DMS79 (cell line): ENCODE data around the gene GALNT10.

Experiments used
- DNase-seq: peaks from one replicate; lab custom pipeline; 2025; lab: John Stamatoyannopoulos, UW

GALNT10 gene

DNA sequence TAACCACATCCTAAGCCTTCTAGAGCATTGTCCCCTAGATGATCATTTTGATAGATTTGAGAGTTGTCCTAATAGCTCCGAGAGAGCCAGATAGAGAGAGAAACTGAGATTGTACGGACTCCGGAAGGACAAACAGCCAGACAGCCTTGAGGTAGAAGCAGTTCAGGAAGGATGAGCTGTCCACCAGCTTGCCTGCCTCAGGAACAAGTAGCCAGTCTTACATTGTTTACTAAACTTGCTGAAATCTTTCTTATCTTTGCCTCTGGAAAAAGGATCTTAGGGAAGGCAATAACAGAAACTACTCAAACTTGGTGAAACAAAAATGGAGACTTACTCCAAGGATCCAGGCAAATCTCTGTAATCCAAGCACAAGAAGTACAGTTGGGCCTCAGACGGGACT is 216.3 kb downstream of the GALNT10 start:
- no peak for DNase-seq

DNA sequence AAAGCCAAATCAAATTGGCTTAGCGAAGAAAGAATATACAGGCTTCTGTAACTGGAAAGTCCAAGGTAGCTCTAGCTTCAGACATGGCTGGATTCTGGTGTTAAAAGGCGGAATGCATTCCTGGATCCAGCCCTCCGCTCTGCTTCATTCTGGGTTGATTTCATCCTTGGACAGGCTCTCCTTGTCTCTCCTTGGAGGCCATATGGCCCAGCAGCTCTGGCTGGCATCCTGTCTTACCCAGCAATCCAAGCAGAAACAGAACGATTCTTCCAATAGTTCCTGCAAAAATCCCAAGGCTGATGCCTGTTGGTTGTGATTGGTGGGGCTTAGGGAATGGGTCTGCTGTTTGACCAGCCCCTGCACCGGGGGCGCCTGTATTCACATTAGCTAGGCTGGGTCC is 218.3 kb downstream of the GALNT10 start:
- DNase-seq, result no peak

DNA sequence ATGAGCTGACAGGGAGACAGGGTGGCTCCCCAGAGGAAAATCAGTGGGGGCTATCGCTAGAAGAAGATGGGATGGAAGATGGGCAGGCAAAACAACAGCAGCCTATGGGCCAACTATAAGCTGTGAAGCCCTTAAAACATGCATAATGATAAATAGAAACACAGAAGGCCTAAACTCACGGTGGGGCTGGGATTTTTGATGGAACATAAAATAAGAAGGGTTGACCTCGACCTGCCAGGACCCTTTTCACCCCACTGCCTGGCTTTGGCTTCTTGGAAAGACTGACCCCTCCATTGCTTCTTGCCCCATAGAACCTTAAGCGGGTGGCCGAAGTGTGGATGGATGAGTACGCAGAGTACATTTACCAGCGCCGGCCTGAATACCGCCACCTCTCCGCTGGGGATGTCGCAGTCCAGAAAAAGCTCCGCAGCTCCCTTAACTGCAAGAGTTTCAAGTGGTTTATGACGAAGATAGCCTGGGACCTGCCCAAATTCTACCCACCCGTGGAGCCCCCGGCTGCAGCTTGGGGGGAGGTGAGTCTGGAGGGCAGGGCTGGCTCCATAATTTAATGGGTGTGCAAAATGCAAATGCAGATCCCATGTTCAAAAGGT is 218.8 kb downstream of the GALNT10 start:
- no peak for DNase-seq

DNA sequence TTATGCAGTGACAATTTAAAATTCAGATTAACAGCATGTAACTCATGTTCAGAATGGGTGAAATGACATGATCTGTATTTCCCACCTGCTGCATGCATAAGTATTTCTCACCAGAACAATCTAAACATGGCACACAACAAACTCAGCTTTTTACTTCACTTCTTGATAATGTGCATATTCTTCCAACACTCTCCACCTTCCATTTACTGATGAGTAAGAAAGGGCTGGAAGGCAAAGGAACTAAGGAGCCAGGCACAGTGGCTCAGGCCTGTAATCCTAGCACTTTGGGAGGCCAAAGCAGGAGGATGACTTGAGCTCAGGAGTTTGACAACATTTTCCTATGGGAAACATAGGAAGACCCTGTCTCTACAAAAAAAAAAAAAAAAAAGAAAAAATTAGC is 219.5 kb downstream of the GALNT10 start:
- DNase-seq, result no peak

DNA sequence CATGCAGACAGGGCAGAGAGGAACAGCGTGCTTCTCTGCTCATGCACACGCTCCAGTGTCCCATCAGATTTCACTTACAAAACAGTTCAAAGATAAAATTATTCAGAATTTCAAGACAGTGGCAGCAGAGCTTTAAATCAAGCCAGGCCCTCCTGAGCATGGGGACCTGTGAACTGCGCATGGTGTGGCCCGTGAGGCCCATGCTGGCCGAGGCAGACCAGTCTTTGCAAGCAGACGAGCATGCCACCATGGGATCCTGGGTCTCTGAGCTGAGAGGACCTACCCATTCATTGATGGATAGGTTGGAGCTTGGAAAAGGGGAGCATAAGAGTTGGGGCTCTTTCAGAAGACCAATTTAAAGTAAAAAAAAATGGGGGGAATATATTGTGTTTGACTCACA is 220.3 kb downstream of the GALNT10 start:
- no peak for DNase-seq

DNA sequence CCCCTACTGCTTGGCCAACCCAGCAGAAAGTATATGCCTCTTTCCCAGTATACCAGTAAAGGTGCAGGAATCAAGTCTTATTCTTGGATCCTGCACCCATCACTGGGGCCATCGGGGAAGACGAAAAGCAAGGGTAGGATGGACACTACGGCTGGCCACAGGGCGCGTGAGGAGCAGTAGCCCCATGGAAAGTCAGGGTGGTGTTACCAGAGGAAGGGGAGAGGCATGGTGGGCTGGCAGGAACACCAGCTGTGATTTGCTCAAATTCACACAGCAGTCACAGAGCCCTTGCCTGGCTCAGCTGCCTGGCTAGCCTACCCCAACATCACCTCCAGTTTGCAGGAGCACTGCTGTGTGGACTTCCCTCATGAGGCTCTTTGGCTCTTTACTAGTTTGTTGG is 220.8 kb downstream of the GALNT10 start:
- no peak for DNase-seq

DNA sequence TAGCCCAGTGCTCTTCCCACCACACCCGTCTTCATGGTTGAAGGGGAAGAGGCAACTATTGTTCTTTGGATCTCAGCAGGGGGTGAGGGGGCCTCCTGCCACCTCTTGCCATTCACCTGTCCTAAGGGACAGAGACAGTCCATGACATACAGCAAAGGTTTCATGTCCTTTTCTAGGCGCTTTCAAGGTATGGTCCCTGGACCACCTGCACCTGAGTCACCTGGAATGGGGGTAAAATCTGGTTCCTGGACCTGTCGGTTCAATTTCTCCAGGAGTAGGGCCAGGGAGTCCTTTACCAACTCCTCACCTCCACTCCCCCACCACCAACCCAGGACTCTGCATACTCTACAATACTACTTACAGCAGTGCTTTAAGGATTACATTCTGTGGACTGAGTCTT is 221.8 kb downstream of the GALNT10 start:
- DNase-seq, result no peak

DNA sequence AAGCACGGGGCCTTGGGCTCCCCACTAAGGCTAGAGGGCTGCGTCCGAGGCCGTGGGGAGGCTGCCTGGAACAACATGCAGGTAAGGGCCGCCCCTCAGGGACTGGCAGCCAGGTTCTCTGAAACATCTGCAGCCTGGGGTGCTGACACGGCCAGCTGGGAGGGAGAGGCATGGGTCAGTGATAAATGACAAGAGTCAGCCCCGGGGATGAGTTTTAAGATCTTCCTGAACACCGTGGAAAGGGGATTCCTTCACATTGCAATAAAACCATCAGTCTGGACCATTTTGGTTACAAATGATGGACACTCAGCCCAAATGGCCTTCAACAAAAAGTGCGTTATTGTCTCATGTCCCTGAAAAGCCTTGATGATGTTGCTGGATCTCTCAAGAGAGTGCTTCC is 222.4 kb downstream of the GALNT10 start:
- DNase-seq, result no peak

DNA sequence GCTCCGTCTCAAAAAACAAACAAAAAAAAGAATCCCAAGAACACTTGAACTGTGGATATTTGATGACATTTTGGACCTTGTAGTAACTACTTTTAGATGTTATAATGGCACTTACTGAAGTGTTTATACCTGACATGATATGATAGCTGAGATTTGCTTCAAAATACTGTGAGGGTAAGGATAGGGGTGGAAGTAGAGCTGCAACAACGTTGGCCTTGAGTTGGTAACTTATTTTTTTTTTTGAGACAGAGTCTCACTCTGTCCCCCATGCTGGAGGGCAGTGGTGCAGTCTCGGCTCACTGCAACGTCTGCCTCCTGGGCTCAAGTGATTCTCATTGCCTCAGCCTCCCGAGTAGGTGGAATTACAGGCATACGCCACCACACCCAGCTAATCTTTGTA is 224.6 kb downstream of the GALNT10 start:
- DNase-seq, result no peak

DNA sequence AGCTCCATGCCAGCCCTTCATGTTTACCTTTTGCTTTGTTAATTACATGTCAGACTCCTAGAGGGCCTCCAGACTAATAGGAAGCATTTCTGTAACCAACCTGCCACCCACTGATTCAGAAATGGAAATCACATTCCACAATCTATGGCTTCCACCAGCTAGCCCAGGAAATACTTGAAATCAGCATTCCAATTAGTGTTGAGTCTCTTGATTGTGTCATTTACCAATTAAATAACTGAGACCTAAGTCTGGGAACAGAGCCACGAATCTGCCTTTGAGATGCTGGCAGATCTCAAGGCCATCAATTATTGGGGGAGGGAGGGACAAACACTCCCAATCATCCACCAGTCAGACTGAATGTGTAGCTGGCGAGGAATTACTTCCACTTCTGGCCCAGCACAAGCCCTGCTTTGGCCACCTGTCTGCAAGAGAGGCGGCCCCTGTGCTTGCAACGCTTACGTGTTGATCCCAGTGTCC is 227.8 kb downstream of the GALNT10 start:
- DNase-seq, result no peak

DNA sequence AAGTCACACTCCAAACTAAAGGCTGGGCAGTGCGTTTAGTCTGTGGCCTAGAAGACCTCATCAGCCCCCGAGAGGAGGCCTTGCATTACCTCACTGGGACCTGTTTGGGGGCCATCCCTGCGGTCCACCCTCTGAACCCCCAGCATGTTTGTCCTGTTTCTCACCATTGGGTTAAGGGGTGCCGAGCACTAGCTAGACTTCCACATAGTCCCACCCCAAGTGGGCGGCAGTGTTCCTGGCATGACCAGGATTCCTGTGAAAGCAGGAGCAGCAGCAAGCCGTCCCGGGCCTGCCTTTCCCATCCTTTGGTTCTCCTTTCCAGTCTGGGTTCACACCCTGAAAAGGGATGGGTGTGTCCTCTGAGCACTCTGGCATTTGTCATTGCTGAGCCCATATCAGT is 228.7 kb downstream of the GALNT10 start:
- DNase-seq, result no peak

DNA sequence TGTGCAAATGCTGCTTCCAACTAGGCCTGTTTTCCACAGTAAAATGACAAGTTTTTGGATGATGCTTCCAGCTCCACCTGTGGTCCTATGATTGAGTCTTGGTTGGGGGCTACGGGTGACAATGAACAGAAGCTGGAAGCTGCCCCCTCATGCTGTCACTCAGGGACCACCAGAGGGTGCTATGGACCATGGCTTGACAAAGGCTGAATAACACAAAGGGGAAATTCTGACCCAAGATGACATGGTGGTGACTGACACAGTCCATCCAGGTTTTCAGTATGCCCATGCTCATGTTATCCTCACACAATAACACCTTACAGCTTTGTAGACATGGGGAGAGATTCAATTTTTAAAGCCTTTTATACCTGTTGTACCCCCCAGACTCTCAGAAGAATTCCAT is 231.3 kb downstream of the GALNT10 start:
- DNase-seq, result no peak

DNA sequence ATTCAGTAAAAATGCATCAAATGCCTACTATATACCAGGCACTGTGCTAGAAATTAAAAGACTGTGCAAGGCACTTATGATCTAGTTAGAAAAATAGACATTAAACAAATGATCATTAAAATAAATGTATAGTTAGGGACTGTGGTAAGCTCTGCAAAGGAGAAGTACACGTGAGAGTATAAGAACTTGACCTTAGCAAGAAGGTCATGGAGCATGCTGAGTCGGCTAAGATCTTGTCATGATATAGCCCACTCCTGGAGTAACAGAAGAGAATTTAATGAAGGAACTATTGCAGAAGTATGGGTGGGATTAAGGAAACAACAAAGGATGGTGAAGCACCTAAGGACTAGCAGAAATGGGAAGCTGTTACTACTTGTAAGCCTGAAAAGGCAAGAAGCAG is 231.8 kb downstream of the GALNT10 start:
- no peak for DNase-seq

DNA sequence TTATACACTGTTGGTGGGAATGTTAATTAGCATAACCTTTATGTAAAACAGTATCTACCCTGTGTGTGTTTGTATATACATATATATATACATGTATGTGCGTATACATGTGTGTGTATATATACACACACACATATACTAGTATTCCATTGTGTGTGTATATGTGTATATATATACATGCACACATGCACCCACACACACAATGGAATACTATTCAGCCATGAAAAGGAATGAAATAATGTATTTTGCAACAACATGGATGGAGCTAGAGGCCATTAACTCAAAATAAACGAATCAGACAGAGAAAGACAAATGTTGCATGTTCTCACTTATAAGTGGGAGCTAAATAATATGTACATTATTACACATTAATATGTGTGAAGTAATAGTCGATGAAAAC is 237.7 kb downstream of the GALNT10 start:
- no peak for DNase-seq

DNA sequence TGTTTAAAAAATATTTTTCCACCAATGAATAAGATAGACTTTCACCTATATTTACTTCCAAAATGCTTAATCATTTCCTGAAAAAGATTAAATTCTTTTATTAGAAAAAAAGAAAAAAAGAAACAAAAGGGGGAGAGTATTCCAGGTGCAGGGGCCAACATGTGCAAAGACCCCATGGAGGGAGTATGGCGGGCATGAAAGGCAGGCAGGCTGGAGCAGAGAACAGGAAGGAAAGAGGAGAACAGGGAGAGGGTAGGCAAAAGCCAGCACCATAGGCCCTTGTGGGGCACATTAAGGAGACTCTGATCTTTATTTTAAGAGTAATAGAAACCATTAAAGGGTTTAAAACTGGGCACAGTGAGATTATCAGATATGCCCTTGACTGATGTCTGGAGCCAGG is 238.8 kb downstream of the GALNT10 start:
- no peak for DNase-seq

DNA sequence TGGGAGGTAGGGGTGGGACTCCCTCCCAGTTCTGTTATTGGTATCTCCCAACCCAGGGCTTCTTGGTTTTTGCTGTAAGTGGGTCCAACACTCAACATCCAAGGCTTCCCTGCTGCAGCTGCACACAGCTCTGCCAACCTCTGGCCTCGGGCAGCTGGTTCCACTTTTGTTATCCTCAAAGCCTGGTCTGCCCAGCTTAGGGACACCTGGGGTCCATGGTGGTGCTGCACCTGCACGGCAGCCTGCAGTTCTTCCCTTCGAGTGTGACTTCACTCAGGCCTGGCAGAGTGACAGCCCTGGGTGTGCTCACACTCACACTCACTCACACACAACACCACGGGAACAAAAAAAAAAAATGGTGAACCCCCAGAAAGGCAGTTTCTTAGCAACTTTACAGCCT is 239.9 kb downstream of the GALNT10 start:
- DNase-seq, result no peak

DNA sequence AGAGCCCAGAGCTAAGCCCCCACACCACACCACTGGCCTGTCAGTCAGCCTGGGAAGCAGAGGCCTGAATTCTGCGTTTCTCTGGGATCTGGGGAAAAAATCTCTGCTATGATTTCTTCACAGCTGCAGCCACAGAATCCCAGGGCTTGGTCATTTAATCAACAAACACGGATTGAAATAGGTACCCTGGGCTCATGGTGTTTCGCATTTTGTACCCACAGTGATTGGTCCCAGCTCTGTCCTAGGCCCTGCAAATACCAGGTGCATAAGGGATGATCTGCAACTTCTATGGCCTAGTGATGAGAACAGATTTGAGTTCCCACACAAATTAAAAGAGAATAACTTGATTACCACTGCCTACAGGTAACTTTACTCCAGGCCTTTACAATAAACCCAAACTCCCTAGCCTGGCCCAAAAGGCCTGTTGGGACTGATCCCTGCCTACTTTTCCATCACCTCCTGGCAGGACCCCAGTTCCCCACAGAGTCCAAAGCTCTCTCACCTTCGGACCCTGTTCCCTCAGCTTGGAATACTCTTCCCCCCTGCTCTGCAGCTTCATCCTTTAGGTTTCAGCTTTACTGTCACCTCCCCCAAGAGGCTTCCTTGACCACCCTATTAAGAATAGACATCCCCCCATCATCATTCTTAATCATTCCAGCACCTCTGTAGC is 240.6 kb downstream of the GALNT10 start:
- no peak for DNase-seq

DNA sequence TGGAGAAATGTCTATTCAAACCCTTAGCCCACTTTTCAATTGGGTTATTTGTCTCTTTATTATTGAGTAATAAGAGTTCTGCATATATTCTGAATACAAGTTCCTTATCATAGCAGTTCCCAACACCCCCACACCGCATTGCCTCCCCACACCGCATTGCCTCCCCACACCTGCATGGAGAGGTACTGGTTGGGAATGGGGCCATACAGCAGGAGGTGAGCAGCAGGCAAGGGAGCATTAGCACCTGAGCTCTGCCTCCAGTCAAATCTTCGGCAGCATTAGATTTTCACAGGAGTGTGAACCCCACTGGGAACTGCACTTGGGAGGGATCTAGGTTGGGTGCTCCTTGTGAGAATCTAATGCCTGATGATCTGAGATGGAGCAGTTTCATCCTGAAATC is 244.7 kb downstream of the GALNT10 start:
- no peak for DNase-seq

DNA sequence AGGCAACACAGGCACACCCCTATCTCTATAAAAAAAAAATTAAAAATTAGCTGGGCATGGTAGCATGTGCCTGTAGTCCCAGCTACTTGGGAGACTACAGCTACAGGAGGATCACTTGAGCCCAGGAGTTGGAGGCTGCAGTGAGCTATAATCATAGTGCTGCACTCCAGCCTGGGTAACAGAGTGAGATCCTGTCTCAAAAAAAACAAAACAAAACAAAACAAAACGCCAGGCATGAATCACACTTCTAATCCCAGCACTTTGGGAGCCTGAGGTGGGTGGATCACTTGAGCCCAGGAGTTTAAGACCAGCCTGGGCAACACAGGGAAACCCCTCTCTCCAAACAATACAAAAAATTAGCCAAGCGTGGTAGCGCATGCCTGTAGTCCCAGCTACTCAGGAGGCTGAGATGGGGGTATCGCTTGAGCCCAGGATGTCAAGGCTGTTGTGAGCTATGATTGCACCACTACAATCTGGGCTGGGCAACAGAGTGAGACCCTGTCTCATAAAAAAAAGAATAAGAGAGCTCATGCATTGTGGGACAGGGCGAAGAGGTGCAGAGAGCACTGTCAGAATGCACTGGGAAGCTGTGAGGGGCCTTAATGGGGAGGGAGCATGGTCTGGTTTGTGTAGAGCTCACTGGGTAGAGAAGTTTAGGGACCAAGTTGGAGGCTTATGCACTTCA is 246.9 kb downstream of the GALNT10 start:
- DNase-seq, result no peak

DNA sequence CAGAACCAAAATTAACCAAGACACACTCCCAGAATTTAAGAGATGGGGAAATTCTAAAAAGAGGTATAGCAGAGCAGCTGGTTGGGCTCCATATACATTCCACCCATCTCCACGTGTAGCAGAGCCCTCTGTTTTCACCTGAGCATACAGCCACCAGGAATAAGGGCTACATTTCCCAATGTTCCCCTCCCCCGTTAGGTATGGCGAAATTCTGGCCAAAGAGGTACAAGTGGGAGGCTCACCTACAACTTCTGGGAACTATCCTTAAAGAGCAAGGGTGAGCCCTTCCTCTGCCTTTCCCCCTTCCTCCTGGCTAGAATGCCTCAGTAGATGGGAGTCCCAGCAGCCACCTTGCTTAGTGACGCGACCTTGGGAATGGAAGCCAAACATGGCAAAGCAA is 250.0 kb downstream of the GALNT10 start:
- DNase-seq, result no peak

DNA sequence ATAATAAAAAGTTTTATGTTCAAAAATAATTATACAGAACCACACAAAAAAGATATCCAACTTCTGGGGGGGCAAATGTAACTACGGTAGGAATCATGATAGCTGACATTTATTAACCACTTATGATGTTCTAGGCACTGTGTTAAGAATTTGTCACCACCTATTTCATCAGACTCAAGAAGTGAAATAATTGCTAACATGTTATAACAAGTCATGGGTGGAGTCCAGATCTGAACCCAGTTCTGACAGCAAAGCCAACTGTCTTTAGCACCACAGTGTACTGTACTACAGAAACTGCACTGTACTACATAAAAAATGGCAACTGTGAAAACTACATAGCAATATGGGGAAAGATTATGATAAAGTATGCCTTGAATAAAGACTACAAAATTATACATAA is 252.3 kb downstream of the GALNT10 start:
- no peak for DNase-seq

DNA sequence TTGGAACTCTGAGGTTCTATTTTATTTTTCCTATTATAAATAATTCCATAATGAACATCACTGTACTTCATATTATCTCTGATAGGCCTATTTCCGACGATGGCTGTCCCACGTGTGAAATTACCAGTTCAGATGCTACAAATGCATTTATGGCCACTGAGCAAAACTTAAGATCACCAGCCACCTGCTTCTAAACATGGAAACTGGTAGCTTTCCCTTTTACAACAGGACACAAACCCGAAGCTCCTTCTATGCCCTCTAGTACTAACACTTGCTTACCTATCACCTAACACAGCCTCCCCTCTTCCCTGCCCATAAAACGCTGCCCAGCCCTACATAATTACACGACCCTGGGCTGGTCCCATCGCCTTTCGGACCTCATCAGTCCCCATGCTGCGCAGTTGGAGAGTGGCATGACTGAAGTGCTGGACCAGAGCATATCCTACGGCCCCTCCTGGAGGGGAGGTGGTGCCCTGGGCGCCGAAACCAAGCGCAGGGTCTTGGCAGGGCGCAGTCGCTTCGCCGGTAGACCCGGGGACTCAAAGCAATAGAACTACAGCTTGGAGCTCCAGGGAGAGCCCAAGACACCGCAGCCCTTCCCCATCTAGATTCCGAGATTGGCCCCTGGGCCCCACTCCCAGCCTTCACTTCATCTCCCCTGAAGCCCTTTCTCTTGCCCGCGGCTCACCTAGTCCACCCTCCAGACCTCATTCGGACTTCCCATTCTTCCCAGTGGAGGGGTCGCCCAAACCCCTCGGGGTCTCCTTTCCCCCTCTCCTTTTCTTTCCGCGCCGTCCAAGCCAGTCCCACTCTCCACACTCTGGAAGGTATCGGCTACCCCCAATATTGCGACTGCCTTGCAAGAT is 254.3 kb downstream of the GALNT10 start:
- no peak for DNase-seq
